K562 (cell line): ENCODE data around the gene PTCRA. TPM values are rescaled to one million over a fixed set of nuclear protein-coding genes. Genes with fewer than 3 reads are reported as not detected.

Experiments
- ATF6 ChIP-seq: sonication (generic); formaldehyde crosslinking; IDR thresholded peaks from 2 replicates; pipeline ENCODE4 v1.4.0; 2020; ENCODE audit warnings: mild to moderate bottlenecking, missing genetic modification reagents
- BRCA1 ChIP-seq, 2 experiments: fragments of 450-650 bp in 1 of 2; sonication (generic) in 1 of 2; formaldehyde crosslinking in 1 of 2; IDR thresholded peaks; 2 replicates each; pipeline versions ENCODE4 v1.5.0 to v1.6.1; 2017 to 2020; ENCODE audit warnings: mild to moderate bottlenecking in 1 of 2, missing genetic modification reagents in 1 of 2
- COPS2 ChIP-seq: fragments of 450-650 bp; conservative IDR thresholded peaks from 2 replicates; pipeline ENCODE4 v1.6.1; 2016; ENCODE audit warnings: mild to moderate bottlenecking, moderate library complexity
- E2F8 ChIP-seq: fragments of 450-650 bp; IDR thresholded peaks from 2 replicates; pipeline ENCODE4 v1.7.1; 2018; ENCODE audit warnings: mild to moderate bottlenecking, low read depth; ENCODE audit not compliant: partially characterized antibody
- EWSR1 ChIP-seq: fragments of 450-650 bp; IDR thresholded peaks from 2 replicates; pipeline ENCODE4 v1.6.1; 2018; ENCODE audit warnings: borderline replicate concordance, mild to moderate bottlenecking, low read depth, moderate library complexity; ENCODE audit not compliant: partially characterized antibody
- FOXK2 ChIP-seq, 2 experiments: fragments of 450-650 bp; IDR thresholded peaks in 1 of 2; conservative IDR thresholded peaks in 1 of 2; 2 replicates each; pipeline ENCODE4 v1.6.1; 2016; ENCODE audit warnings: low read depth in 2 of 2, mild to moderate bottlenecking in 1 of 2
- FUS ChIP-seq: fragments of 200-400 bp; formaldehyde crosslinking; optimal IDR thresholded peaks from 2 replicates; pipeline ENCODE3; 2017; ENCODE audit warnings: low read depth, low read length
- HDAC3 ChIP-seq: fragments of 450-650 bp; IDR thresholded peaks from 2 replicates; pipeline ENCODE4 v1.6.1; 2018; ENCODE audit warnings: borderline replicate concordance, mild to moderate bottlenecking, moderate library complexity; ENCODE audit not compliant: partially characterized antibody
- MED1 ChIP-seq: sonication (generic); formaldehyde crosslinking; IDR thresholded peaks from 2 replicates; pipeline ENCODE4 v1.8.1; 2023; ENCODE audit warnings: missing genetic modification reagents, borderline replicate concordance
- MITF ChIP-seq: IDR thresholded peaks from 2 replicates; pipeline ENCODE4 v1.6.1; 2014; ENCODE audit warnings: antibody characterized with exemption
- NFE2L1 ChIP-seq: fragments of 450-650 bp; IDR thresholded peaks from 2 replicates; pipeline ENCODE4 v1.6.1; 2016; ENCODE audit warnings: missing genetic modification characterization, low read depth, mild to moderate bottlenecking, missing compliant biosample characterization, moderate library complexity, borderline replicate concordance
- OTX1 ChIP-seq: fragments of 450-650 bp; formaldehyde crosslinking; IDR thresholded peaks from 2 replicates; pipeline ENCODE4 v1.4.0; 2022; ENCODE audit warnings: mild to moderate bottlenecking
- POLR2G ChIP-seq: fragments of 200-400 bp; formaldehyde crosslinking; IDR thresholded peaks from 2 replicates; pipeline ENCODE4 v1.6.1; 2017; ENCODE audit warnings: low read depth, mild to moderate bottlenecking, antibody characterized with exemption, low read length, moderate library complexity
- POLR2H ChIP-seq: IDR thresholded peaks from 2 replicates; pipeline ENCODE4 v1.6.1; 2016; ENCODE audit warnings: missing genetic modification characterization, low read depth, mild to moderate bottlenecking, control low read depth, missing compliant biosample characterization, moderate library complexity
- PTTG1 ChIP-seq: fragments of 450-650 bp; IDR thresholded peaks from 2 replicates; pipeline ENCODE4 v1.6.1; 2016; ENCODE audit warnings: low read depth, mild to moderate bottlenecking, missing genetic modification characterization, missing compliant biosample characterization
- PURB ChIP-seq: sonication (generic); formaldehyde crosslinking; IDR thresholded peaks from 2 replicates; pipeline ENCODE4 v1.9.0; 2021; ENCODE audit warnings: low read depth, mild to moderate bottlenecking, missing genetic modification reagents
- RNF2 ChIP-seq: sonication (generic); IDR thresholded peaks from 2 replicates; pipeline ENCODE4 v1.6.1; 2016
- STAT5B ChIP-seq: fragments of 250-450 bp; sonication (Bioruptor Pico); IDR thresholded peaks from 2 replicates; pipeline ENCODE4 v1.8.0; 2021; ENCODE audit warnings: mild to moderate bottlenecking, inconsistent platforms
- TAF9B ChIP-seq: fragments of 450-650 bp; IDR thresholded peaks from 2 replicates; pipeline ENCODE4 v1.6.1; 2018; ENCODE audit warnings: mild to moderate bottlenecking; ENCODE audit not compliant: partially characterized antibody
- TCF7L2 ChIP-seq: fragments of 150-350 bp; IDR thresholded peaks from 2 replicates; pipeline ENCODE4 v1.6.1; 2016; ENCODE audit warnings: low read depth, mild to moderate bottlenecking, low read length, moderate library complexity
- ZNF184 ChIP-seq: sonication (generic); formaldehyde crosslinking; IDR thresholded peaks from 2 replicates; pipeline ENCODE4 v1.5.0; 2020; ENCODE audit warnings: missing genetic modification reagents
- ZNF445 ChIP-seq: fragments of 250-450 bp; sonication (Bioruptor Pico); IDR thresholded peaks from 2 replicates; pipeline ENCODE4 v1.4.0; 2020; ENCODE audit warnings: low read depth, mild to moderate bottlenecking, moderate library complexity
- polyA plus RNA-seq, 8 experiments: library from polyadenylated mRNA; depleted of rRNA in 4 of 8; stranded (reverse) in 5 of 8; unstranded in 3 of 8; fragments of >200 nt; fragmentation: Nextera tagmentation in 2 of 8; fragmentation: Illumina TruSeq in 1 of 8; extraction: Ambion mirVana in 2 of 8; extraction: Trizol in 1 of 8; gene quantifications; 2 replicates each; pipeline versions ENCODE4 v1.2.1 to v1.2.3, GENCODE V29; 2011 to 2014; ENCODE audit warnings: inconsistent platforms in 1 of 8, missing spikeins in 1 of 8
- total RNA-seq, 7 experiments: library from RNA; depleted of rRNA in 6 of 7; stranded (reverse); fragments of >200 nt in 6 of 7; fragmentation: Illumina TruSeq in 2 of 7; extraction: Trizol in 2 of 7; gene quantifications; 2 replicates each; pipeline versions ENCODE4 v1.2.1 to v1.2.3, GENCODE V29; 2011 to 2021; ENCODE audit warnings: low replicate concordance in 1 of 7

Gene PTCRA
- total and polyA plus RNA-seq, 9 of the 15 experiments (the other 6 are each of a cell fraction or from before 2014, with no cell fraction given), result 0.21 TPM; not detected in 8

GRCh38 chr6:42928986-42929820 lies 13.3 kb downstream of the PTCRA start, which contains the start of gene CNPY3 (continued):
- TF ChIP-seq ATF6 (CRISPR knock-in tag) (peak; percentile 96), STAT5B (CRISPR knock-in tag) (no peak), EWSR1 (no peak), BRCA1 (IDR thresholded peaks at IDR 0.05) (no peak), BRCA1 (CRISPR knock-in tag; IDR thresholded peaks at IDR 0.05) (0 out of 2 replicates have a peak, but pooled peaks have one; percentile 45), MITF (peak; percentile 71), TCF7L2 (no peak; the same call in 1 of the 2 replicates), ZNF184 (CRISPR knock-in tag) (no peak), OTX1 (CRISPR knock-in tag) (no peak), POLR2H (tag) (peak; percentile 94), COPS2 (no peak), RNF2 (peak; percentile 83; the same call in 1 of the 2 replicates), MED1 (CRISPR knock-in tag) (no peak), TAF9B (no peak), E2F8 (peak; percentile 84), FUS (no peak), ZNF445 (CRISPR knock-in tag) (no peak), FOXK2 (conservative IDR thresholded peaks at IDR 0.05 in 1 of 2, IDR thresholded peaks at IDR 0.05 in 1 of 2; ENCODE audit: low read depth in 2 of 2) (peak; percentile 98 to 99), PTTG1 (tag) (no peak), POLR2G (peak; percentile 97), HDAC3 (no peak), PURB (CRISPR knock-in tag) (no peak), NFE2L1 (tag) (no peak)
